Measurements from ENCODE around the gene ASTN1. TPM values are rescaled to one million over a fixed set of nuclear protein-coding genes. Genes with fewer than 3 reads are reported as not detected.
A peak's percentile ranks its signal among the peaks of the same experiment; 100 is the strongest.

Gene ASTN1
- total and polyA plus RNA-seq, 9 of the 15 experiments (the other 6 are each of a cell fraction or from before 2014, with no cell fraction given), result 0.05 to 0.22 (median 0.18) TPM

DNA sequence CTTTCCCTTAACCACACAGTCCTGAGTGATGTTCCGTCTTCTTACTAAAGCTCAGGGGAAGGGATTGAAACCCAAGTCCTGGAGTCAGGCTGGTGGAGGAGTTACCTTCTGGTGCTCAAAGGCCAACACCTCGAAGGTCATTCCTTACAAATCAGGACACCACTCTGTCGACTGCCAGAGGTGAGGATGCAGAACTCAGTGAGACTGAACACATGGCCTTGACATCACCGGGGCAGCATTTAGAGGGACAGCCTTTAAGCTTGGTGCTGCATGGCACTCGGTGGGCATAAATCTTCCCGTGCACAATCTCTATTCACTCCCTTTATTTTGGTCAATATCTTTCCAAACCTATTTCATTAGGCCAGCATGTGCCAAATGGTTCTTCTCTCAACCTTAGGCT is 130.9 kb downstream of the ASTN1 start:
- BruUV-seq (replicated peaks), result no TSS peak
- Histone ChIP-seq H3K9me1 (ENCODE audit: control insufficient read depth, insufficient read depth, low read length) (no peaks in the 10 kb centered on the region), H3K4me1 (replicated peaks in 1 of 2; ENCODE audit: control insufficient read depth in 2 of 2, insufficient read depth in 2 of 2, low read length in 2 of 2) (peaks cover 0 to 5% of the 10 kb centered on the region in 2 experiments; a peak in 1 of 5 replicates), H4K20me1 (replicated peaks; ENCODE audit: control insufficient read depth, insufficient read depth, low read length) (no peaks in the 10 kb centered on the region), H3K9ac (ENCODE audit: insufficient read depth in 1 of 2, low read depth in 2 of 2, low read length in 2 of 2) (no peak overlapping the region), H3K27me3 (ENCODE audit: control insufficient read depth in 2 of 2, insufficient read depth in 2 of 2, low read length in 2 of 2) (peaks cover 0 to 6% of the 10 kb centered on the region in 2 experiments; a peak in 1 of 5 replicates), H3K79me2 (ENCODE audit: control insufficient read depth, insufficient read depth, low read length) (no peaks in the 10 kb centered on the region), H3K4me2 (ENCODE audit: insufficient read depth, low read length) (no peak overlapping the region), H3K27ac (ENCODE audit: extremely low read depth, low read depth, low read length) (no peak overlapping the region), H3K9me3 (replicated peaks; ENCODE audit: control insufficient read depth, insufficient read depth, low read depth, low read length) (no peaks in the 10 kb centered on the region), H3K4me3 (no peak overlapping the region), H3K36me3 (ENCODE audit: control insufficient read depth, insufficient read depth, low read length) (no peaks in the 10 kb centered on the region), H2AFZ (ENCODE audit: low read depth, low read length) (no peak overlapping the region)
- TF ChIP-seq SRSF1 (IDR thresholded peaks at IDR 0.05; ENCODE audit: low read depth, low read length) (no peak), GABPB1 (CRISPR knock-in tag; IDR thresholded peaks at IDR 0.05) (no peak), JUN (IDR thresholded peaks at IDR 0.05; ENCODE audit: borderline replicate concordance, low read depth, low read length) (no peak), JUN (CRISPR knock-in tag; IDR thresholded peaks at IDR 0.05; ENCODE audit: borderline replicate concordance) (no peak), ZNF274 (IDR thresholded peaks at IDR 0.05; ENCODE audit: borderline replicate concordance, low read depth, low read length) (no peak), RB1 (IDR thresholded peaks at IDR 0.05; ENCODE audit: low read depth) (no peak), ILF3 (IDR thresholded peaks at IDR 0.05; ENCODE audit: borderline replicate concordance) (no peak)
- ATAC-seq (no peak), DNase-seq (ENCODE audit: extremely low read depth in 1 of 4, low spot score in 3 of 4) (no peak), FAIRE-seq (no peak)
- ChIA-PET CTCF (ENCODE audit: low intra/inter-chr PET ratio) (no interaction called here), POLR2A (no interaction called here)
- intact Hi-C loops (cut with micrococcal nuclease) (no loop called here), in situ Hi-C loops (cut with MboI) (no loop called here)
- 2% methylated on average over 6 of the region's 6 CpGs for WGBS (ENCODE audit: insufficient coverage, low coverage, missing lambda C conversion rate)

DNA sequence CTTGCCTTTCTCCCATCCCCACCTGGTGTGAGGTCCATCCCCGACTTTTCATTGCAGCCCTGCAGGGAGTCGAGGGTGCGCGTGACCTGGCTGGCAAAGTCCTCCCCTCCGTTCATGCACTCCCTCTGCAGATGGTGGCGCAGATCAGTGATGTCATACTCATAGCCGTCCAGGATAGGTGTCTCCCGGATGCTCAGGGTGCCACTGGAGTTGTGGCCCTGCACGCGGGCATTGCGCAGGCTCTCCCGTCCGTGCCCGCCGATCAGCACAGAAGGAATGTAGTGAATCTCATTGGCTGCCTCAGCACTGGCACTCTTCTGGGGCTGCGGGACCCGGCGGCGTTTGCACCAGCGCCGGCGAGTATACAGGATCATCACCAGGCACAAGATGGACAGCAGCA is 132.1 kb downstream of the ASTN1 start:
- H3K4me1 ChIP-seq (replicated peaks in 1 of 2; ENCODE audit: control insufficient read depth in 2 of 2, insufficient read depth in 2 of 2, low read length in 2 of 2), result peaks cover 0 to 5% of the 10 kb centered on the region in 2 experiments; a peak in 1 of 5 replicates
- in situ Hi-C loops (cut with MboI) (no loop called here), intact Hi-C loops (cut with micrococcal nuclease) (no loop called here)
- H3K27ac ChIP-seq (ENCODE audit: extremely low read depth, low read depth, low read length), result no peak overlapping the region
- WGBS (ENCODE audit: insufficient coverage, low coverage, missing lambda C conversion rate), result 2% methylated on average over 22 of the region's 22 CpGs
- ATAC-seq, result peak; percentile 79
- peaks cover 0 to 6% of the 10 kb centered on the region in 2 experiments; a peak in 1 of 5 replicates for H3K27me3 ChIP-seq (ENCODE audit: control insufficient read depth in 2 of 2, insufficient read depth in 2 of 2, low read length in 2 of 2)
- peak overlapping the region; percentile 21 for H3K4me3 ChIP-seq
- peak overlapping the region; percentile 33 for H3K4me2 ChIP-seq (ENCODE audit: insufficient read depth, low read length)
- no peaks in the 10 kb centered on the region for H4K20me1 ChIP-seq (replicated peaks; ENCODE audit: control insufficient read depth, insufficient read depth, low read length)
- no peaks in the 10 kb centered on the region for H3K9me1 ChIP-seq (ENCODE audit: control insufficient read depth, insufficient read depth, low read length)
- peak overlapping the region; percentile 22; the same call in 1 of the 2 replicates for H2AFZ ChIP-seq (ENCODE audit: low read depth, low read length)
- no peaks in the 10 kb centered on the region for H3K36me3 ChIP-seq (ENCODE audit: control insufficient read depth, insufficient read depth, low read length)
- peak in 1 of 4 experiments; percentile 18 for DNase-seq (ENCODE audit: extremely low read depth in 1 of 4, low spot score in 3 of 4)
- H3K9ac ChIP-seq (ENCODE audit: insufficient read depth in 1 of 2, low read depth in 2 of 2, low read length in 2 of 2), result no peak overlapping the region
- CTCF ChIA-PET (ENCODE audit: low intra/inter-chr PET ratio), result no interaction called here
- H3K9me3 ChIP-seq (replicated peaks; ENCODE audit: control insufficient read depth, insufficient read depth, low read depth, low read length), result no peaks in the 10 kb centered on the region
- no peak for FAIRE-seq
- no TSS peak for BruUV-seq (replicated peaks)
- no peaks in the 10 kb centered on the region for H3K79me2 ChIP-seq (ENCODE audit: control insufficient read depth, insufficient read depth, low read length)
- POLR2A ChIA-PET, result no interaction called here
- no peak for TF ChIP-seq CHCHD3 (CRISPR knock-in tag; IDR thresholded peaks at IDR 0.05)
- no peak for TF ChIP-seq CBX3 (IDR thresholded peaks at IDR 0.05; ENCODE audit: borderline replicate concordance in 1 of 2, low read length in 2 of 2)
- TF ChIP-seq MAFG (tag; conservative IDR thresholded peaks at IDR 0.05), result no peak
- no peak for TF ChIP-seq ATF1 (CRISPR knock-in tag; IDR thresholded peaks at IDR 0.05)
- TF ChIP-seq ATF1 (tag; IDR thresholded peaks at IDR 0.05), result peak; percentile 52; the same call in 1 of the 2 replicates
- no peak for TF ChIP-seq CREB1 (IDR thresholded peaks at IDR 0.05)
- TF ChIP-seq CREB1 (CRISPR knock-in tag; IDR thresholded peaks at IDR 0.05), result 0 out of 2 replicates have a peak, but pooled peaks have one; percentile 32
- peak; percentile 89 for TF ChIP-seq CREM (IDR thresholded peaks at IDR 0.05; ENCODE audit: low read depth)

Measured in K562 (cell line).